NCI-H2227 treated with DMSO at 0.1 percent for 48 hours (cell line): ENCODE data around the gene LRRIQ1.

Experiments
- DNase-seq: peaks from one replicate; lab custom pipeline; 2025; lab: John Stamatoyannopoulos, UW

The LRRIQ1 gene

GRCh38 chr12:85280165-85280983, 244.2 kb downstream of the LRRIQ1 start, which contains the start of gene ALX1:
Gene ALX1, plus strand, starts transcription at chr12:85280220. Its CDS starts 42 bp downstream, at chr12:85280262.
- DNase-seq: peak; percentile 89

DNA sequence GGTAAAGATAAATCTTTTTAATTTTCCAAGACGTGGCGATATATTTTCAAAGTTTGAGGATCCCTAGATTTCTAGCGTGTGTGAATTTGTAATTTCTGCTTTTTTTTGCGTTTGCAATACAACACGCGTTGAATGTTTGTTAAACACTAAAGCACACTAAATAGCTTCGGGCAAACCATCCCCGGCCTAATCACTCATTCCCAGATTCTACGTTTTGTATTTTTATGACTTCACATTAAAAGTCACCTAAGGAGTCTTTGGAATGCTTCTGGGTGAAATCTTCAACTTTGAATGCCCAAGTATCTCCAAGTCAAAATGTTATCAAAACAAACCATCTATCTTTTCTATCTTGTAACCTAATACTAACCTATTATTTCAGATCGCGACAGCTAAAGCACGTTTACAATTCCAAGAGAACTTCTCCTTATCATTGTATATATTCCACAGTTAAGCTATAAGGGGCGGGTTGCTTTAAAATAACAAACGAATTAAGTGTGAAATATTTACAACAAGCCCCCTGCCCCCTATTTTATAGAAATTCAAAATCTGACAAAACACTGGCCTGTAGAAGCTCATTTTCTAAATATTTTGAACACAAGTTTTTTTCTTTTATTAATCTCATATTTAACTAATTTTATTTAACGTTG, 245.0 kb downstream of the LRRIQ1 start:
- DNase-seq: peak; percentile 56

- DNase-seq: peak; percentile 31
These were observed 245.6 kb downstream of the LRRIQ1 start for GRCh38 chr12:85281636-85282312.

DNA sequence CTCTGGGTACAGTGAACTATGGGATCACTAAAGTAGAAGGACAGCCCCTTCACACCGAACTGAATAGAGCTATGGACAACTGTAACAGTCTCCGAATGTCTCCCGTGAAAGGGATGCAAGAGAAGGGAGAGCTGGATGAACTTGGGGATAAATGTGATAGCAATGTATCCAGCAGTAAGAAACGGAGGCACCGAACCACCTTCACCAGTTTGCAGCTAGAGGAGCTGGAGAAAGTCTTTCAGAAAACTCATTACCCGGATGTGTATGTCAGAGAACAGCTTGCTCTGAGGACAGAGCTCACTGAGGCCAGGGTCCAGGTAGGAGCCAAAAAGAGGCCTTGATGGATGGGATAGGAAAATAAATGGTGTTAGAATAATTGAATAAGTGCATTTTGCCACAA, 247.4 kb downstream of the LRRIQ1 start:
- peak; percentile 39 for DNase-seq
